Middle frontal gyrus (tissue), 1 donor: ENCODE measurements around the gene NTM.
A peak's percentile ranks its signal among the peaks of the same experiment; 100 is the strongest.
"Not testable (repeated sequence)": the region's sequence is repeated elsewhere in the genome, so short reads cannot be mapped to it uniquely, and the experiment has no call there.

Source experiments
- DNase-seq: peaks from one replicate; pipeline ENCODE4 v3.0.0-alpha.2; 2015; ENCODE audit warnings: low spot score; ENCODE audit errors: extremely low spot score

The NTM gene

GRCh38 chr11:131497686-131498085 lies 127.3 kb downstream of the NTM start:
- DNase-seq, result not testable (repeated sequence)

DNA sequence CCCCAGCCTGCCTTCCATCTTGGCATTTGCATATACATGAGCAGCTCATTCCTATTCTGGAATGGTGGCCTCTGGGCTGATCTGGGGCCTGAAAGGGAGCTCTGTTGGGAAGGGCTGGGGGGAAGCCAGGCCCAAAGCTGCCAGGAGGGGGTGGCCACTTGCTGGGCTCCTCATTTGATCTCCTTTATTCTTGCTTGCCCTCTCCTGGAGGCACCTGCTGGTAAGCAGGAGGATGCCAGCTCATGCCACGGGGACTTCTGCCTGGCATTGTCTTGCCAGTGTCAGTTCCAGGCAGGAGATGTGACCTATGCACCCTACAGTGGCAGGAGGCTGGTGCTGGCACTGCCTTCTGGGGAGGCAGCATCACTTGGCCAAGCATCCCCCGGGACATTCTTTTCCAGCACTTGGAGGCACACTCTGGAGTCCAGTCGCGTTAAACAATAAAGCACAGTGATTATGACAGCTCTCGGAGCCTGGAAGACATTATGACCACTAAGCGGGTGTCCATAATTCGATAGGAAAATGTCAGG lies 128.3 kb downstream of the NTM start:
- DNase-seq, result peak; percentile 47

GRCh38 chr11:131499199-131499598 lies 128.8 kb downstream of the NTM start:
- no peak for DNase-seq

GRCh38 chr11:131503017-131503416 lies 132.6 kb downstream of the NTM start:
- DNase-seq, result no peak

DNA sequence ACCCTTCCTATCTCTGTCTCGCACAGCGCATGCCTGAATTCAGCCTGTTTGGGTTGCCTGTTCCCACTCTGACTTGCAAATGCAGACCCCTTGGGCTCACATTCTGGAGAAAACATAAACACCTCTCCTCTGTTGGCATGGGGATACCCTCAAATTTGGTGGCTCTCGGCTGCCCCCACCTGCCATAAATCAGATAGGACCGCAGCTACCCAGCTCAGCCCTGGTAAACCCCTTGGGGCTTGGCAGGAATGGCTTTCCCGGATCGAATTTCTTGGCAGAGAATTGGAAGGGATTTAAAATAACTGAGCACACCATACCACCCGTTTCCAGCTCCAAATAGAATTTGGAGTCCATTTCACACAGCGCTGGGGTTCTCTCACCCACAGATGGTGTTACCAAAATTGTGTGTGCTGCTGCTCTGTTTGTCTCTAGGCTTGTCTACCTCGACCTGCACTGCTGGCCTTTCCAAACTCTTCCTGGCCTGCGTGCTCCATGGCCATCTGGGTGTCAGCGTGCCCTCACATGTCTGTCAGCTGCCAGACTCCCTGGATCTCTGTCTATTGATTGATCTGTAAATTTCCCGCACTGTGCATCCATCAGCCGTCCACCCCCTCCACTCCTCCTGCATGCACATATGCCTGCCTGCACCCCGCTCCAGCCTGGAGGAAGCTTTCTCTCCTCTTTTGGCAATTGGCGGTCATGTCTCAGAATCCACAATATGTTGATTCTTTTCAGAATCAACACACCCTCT lies 134.0 kb downstream of the NTM start:
- DNase-seq, result peak; percentile 67

- no peak for DNase-seq
Measured at GRCh38 chr11:131506348-131506747, 135.9 kb downstream of the NTM start.

- no peak for DNase-seq
Measured at GRCh38 chr11:131510662-131511061, 140.2 kb downstream of the NTM start.

GRCh38 chr11:131511794-131512193 lies 141.4 kb downstream of the NTM start:
- DNase-seq, result no peak

GRCh38 chr11:131512228-131512627 lies 141.8 kb downstream of the NTM start:
- DNase-seq, result no peak

DNA sequence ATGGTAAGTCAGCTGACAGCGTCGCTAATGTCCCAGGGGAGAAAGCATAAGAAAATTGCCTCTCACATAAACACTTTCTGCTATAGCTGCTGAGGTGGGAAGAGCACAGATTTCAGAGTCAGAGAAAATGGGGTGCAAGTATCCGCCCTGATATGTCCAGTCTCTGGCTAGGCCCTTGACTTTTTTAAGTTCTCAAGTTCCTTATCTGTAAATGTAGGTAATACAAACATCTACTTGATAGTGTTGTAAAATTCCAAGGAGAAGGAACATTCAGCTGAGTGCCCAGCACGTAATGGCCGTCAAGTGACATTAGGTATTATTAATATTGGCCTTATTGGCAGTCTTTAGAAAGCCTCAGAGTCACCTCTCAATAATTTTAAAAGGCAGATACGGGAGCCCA lies 143.6 kb downstream of the NTM start:
- DNase-seq, result no peak

DNA sequence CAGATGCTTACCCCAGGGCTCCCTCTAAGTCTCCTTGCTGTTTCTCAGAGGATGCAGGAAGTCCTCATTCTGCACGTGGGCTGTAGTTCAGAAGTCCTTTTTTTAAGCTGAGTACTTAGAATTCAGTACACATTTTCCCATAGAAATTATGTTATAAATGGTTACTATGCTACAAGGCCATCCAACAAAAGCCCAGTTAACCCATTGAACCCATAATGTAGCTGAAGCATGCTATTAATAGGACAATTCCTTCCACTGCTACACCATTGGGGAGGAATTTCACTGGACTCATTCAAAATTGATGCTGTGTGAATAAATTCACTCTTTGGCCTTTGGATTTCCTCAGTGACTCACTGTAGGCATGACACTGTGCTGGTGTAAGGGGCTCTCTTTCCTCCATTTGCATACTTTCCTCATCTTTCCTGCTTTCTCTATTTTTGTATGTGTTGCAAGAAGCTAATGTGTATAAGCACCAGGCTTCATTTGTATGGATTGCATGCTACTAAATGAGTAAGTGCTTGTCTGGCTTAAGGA lies 148.0 kb downstream of the NTM start:
- DNase-seq, result no peak

DNA sequence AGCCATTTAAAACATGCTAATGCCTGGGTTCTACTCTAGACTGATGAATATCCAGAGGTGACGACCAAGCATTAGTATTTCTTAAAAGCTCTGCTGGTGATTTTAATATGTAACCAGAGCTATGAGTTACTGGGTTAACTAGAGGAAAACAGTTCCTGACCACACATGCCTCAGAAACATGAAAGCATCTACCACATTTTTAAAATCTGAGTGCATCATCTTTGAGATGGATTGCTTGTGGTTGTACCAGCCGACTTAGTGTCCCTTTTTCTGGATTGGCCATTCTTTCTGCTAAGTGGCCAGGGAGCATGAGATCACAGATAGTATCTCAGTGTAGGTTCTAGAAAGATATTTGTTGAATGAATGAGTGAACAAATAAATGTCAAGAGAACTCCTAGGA lies 152.4 kb downstream of the NTM start:
- no peak for DNase-seq

DNA sequence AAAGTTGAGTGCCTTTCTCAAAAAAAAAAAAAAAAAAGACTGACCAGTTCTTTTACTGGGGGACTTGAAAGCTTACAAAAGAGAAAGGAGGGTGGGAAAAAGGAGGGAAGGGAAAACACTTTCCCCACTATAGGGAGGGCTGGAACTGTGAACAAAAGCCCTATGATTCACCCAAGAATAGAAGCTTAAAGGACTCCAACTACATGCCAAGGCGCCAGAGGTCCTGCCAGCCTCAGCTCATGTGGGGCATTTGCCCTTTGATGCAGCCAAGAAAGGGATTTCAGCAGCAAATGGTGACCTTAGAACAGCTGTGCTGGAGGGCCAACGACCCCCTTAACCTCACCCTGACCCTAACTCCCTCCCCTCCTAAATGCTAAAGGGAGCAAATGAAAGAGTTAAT lies 160.0 kb downstream of the NTM start:
- peak; percentile 52 for DNase-seq

- DNase-seq, result no peak
Measured at GRCh38 chr11:131533149-131533548, 162.7 kb downstream of the NTM start.

DNA sequence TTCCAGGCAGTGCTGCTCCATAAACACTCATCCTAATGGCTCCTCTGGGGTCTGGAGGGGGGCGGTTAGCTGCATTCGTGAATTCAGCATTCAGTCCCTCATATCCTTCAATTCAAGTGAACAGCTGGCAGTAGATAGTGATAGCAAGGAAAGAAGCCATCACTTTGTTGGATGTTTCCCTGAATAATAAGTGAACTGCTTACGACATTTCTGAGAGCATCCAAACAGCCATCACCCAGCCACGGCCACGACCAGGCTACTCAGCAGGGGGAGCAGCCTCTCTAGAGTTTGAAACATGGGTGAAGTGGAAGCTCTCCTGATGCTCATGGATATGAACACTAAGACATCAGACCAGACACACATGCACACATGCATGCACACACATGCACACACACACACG lies 163.6 kb downstream of the NTM start:
- peak; percentile 62 for DNase-seq

DNA sequence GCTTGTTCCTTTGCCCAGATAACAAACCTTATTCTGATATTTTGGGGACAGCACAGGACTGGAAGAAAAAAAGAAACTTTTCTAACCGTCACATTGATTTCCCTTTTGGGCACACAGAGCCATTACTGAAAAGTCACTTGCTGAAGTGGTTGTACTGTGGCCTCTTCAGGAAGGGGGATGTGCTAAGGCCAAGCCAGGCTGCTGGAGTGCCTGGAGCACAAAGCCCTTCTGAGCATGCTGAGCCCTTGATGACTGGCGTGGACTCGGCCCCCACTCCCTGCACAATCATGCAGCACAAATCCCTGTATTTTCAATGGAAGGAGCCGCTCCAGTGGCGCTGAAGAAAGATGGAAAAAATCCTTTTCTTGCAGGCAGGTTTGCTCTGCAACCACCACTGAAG lies 164.2 kb downstream of the NTM start:
- no peak for DNase-seq

DNA sequence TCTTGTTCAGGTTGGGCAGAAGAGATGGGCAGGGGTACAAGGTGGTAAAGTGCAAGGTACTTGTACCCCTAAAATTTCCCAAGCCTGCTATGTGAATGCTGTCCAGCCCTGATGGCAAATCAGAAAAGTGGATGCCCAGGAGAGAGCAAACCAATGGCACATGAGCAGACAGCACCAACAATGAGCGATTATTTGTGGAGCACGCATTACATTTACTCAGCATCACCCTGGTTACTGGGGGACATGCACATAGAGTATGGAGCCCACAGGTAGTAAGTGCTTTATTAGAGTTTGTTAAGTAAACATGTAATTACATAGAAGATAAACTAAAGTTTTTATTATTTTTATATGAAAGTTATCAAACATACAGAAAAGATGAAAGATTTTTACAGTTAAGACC lies 165.7 kb downstream of the NTM start:
- DNase-seq, result no peak

DNA sequence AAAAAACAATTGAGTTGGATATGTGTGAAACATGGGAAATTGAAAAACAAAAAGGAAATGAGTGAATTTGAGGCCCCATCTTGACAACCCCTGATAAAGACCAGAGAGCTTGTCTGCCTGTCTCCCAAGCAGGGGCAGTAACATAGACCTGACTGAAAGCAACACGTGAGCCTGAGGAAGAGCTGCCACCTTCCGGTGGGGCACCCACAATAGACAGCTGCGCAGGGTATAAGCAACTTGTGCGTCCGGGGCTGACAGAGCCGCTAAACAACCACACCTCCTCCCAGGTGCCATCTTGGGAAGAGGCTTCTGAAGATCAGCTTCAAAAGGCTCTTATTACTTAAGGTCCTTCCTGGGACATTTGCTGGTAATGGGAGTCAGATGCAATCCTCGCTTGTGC lies 166.8 kb downstream of the NTM start:
- DNase-seq, result no peak

DNA sequence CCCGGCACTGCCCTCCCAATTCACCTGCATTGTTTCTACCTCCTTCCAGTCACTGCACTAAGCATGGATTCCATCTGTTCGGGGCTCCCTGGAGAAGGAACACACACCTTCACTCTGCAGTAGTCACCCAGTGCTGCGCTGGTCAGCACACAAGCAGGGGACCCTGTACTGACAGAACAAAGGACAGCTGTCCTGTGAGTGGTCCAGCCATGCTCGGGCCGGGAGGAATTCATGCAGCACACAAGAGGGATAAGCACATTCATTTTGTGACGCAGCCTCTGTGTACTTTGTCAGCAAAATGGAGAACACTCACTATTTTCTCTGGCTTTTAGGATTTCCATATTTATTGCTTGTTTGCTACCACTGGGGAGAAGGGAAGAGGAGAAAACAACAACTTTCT lies 167.3 kb downstream of the NTM start:
- DNase-seq, result no peak

- no peak for DNase-seq
Measured at GRCh38 chr11:131538322-131538721, 167.9 kb downstream of the NTM start.

GRCh38 chr11:131540676-131541075 lies 170.3 kb downstream of the NTM start:
- DNase-seq, result no peak

GRCh38 chr11:131543389-131544025 lies 173.1 kb downstream of the NTM start:
- no peak for DNase-seq

DNA sequence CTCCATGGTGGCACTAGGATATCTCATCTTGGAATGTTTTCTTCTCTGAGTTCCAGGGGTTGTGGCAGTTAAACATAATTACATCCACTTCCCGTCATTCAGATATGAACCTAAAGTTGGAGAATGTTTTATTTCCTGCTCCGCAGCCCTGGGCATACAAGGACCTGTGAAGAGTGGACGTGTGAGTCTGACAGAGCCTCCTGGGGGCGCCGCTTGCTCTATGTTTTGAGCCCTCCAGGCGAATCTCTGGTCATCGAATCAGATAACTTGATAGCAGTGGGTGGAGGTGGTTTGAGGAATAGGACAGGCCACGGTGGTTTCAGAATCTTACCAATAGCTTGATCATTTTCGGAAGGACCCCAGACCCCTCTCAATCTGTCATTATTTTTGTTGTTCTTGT lies 174.2 kb downstream of the NTM start:
- no peak for DNase-seq
